ENCODE measurements around the gene FTH1.

The FTH1 gene

DNA sequence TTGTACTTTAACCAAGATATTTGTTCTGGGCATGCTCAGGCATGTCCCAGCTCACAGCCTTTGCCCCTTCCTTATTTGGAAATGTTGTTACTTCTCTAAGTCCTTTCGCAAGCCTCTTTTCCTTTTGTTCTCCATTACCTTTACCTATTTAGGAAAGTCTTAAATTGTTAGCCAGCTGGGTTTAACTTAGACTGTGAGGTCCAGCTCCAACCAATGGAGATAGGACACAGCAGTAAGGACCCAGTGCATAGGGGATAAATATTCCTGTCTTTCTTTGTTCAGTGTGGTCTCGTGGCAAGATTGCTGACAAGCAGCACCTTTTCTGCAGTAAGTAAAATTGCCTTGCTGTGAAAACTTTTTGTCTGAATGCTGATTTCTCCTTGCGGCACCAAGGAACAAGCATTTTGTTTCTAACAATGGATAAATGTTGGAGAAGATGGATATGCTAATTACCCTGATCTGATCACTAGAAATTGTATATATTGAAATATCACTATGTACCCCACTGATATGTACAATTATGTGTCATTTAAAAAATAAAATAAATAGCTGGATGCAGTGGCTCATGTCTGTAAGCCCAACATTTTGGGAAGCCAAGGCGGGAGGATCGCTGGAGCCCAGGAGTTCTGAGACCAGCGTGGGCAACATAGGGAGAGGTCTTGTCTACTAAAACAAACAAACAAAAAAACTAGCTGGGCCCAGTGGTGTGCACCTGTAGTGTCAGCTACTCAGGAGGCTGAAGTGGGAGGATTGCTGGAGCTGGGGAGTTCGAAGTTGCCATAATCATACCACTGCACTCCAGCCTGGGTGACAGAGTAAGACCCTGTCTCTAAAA is 31.9 kb upstream of the FTH1 start:
- no peaks in the 10 kb centered on the region for H3K27me3 Mint-ChIP-seq (ENCODE audit: low read depth)
- no peaks in the 10 kb centered on the region for H3K4me1 Mint-ChIP-seq (ENCODE audit: low read depth)
- no peak for DNase-seq (ENCODE audit: low spot score)
- H3K27ac Mint-ChIP-seq: no peak overlapping the region
- peaks cover 13% of the 10 kb centered on the region for H3K9me3 Mint-ChIP-seq
- H3K36me3 Mint-ChIP-seq (ENCODE audit: low read depth): peaks cover 7% of the 10 kb centered on the region
- no peak overlapping the region for H3K4me3 Mint-ChIP-seq

DNA sequence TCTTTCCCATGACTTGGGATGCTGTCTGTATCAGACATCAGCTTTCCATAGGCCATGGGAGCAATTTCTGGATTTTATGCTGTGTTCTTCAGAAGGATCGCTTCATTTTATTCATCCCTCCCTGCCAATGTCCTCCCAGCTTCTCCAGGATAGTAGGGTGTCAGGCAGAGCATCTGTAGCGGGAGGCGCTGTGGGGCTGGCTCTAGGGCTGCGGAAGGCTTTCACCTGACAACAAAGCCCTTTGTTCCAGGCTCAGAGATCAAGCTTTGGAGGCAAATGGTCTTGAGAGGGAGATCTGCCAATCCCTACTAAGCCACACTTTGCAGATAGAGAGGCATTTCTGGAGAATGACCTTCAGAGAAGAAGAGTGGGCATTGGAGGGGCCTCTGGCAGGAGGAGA is 29.5 kb upstream of the FTH1 start:
- Mint-ChIP-seq H3K9me3 (peaks cover 16% of the 10 kb centered on the region), H3K4me1 (ENCODE audit: low read depth) (no peaks in the 10 kb centered on the region), H3K27me3 (ENCODE audit: low read depth) (peaks cover 2% of the 10 kb centered on the region), H3K4me3 (no peak overlapping the region), H3K36me3 (ENCODE audit: low read depth) (peaks cover 7% of the 10 kb centered on the region), H3K27ac (no peak overlapping the region)
- no peak for DNase-seq (ENCODE audit: low spot score)

DNA sequence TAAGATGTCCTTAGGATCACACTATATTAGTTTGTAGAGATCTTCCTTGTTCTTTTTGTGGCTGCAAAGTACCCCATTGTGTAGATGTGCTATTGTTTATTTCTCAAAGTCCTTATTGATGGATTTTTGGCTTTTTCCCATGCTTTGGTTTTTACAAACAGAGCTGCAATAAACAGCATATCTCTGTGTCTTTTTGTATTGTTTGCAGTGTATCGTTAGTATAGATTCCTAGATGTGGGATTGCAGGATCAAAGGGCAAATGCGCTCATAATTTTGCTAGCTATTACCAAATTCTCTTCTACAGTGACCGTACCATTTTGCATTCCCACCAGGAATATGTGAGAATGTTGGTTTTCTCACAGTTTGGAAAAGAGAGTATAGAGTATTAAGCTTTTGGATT is 27.5 kb upstream of the FTH1 start:
- Mint-ChIP-seq H3K27ac (no peak overlapping the region), H3K4me3 (no peak overlapping the region)

DNA sequence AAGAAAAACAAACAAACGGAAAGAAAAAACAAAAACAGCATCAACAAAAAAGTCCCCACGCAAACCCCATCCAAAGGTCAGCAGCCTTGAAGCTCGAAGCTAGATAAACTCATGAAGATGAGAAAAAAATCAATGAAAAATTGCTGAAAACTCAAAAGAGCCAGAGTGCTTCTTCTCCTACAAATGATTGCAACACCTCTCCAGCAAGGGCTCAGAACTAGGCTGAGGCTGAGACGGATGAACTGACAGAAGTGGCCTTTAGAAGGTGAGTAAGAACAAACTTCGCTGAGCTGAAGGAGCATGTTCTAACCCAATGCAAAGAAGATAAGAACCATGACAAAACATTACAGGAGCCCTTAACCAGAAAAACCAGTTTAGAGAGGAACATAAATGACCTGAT is 18.4 kb upstream of the FTH1 start:
- no peak overlapping the region for H3K27ac Mint-ChIP-seq
- peaks cover 2% of the 10 kb centered on the region for H3K36me3 Mint-ChIP-seq (ENCODE audit: low read depth)
- H3K4me1 Mint-ChIP-seq (ENCODE audit: low read depth): no peaks in the 10 kb centered on the region
- peaks cover 40% of the 10 kb centered on the region for H3K9me3 Mint-ChIP-seq
- H3K4me3 Mint-ChIP-seq: no peak overlapping the region
- H3K27me3 Mint-ChIP-seq (ENCODE audit: low read depth): peaks cover 22% of the 10 kb centered on the region
- no peak for DNase-seq (ENCODE audit: low spot score)

More for the DNA sequence above, 27.5 kb upstream of the FTH1 start:
- H3K4me1 Mint-ChIP-seq (ENCODE audit: low read depth): no peaks in the 10 kb centered on the region
- peaks cover 17% of the 10 kb centered on the region for H3K9me3 Mint-ChIP-seq
- no peak for DNase-seq (ENCODE audit: low spot score)
- H3K27me3 Mint-ChIP-seq (ENCODE audit: low read depth): peaks cover 2% of the 10 kb centered on the region
- peaks cover 7% of the 10 kb centered on the region for H3K36me3 Mint-ChIP-seq (ENCODE audit: low read depth)

DNA sequence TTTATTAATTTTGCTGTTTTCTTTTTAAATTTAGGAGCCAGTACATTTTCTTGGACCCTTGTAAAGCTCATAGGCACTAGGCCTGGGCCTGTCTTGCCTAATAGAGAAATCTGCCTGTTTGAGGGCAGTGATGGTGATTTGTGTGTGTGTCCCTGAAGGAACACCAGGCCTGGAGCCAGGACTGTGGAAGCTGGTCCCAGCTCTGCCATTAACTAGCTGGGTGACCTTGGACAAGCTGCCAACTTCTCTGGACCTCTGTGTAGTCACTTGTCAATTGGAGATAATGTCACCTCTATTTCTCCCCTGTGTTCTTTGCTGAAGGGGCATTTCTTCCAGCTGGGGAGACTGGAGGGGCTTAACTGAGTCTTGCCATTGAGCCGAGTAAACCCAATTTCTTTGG is 16.0 kb upstream of the FTH1 start:
- H3K27me3 Mint-ChIP-seq (ENCODE audit: low read depth): peaks cover 13% of the 10 kb centered on the region
- DNase-seq (ENCODE audit: low spot score): no peak
- H3K4me1 Mint-ChIP-seq (ENCODE audit: low read depth): no peaks in the 10 kb centered on the region
- H3K27ac Mint-ChIP-seq: no peak overlapping the region
- peaks cover 2% of the 10 kb centered on the region for H3K36me3 Mint-ChIP-seq (ENCODE audit: low read depth)
- H3K9me3 Mint-ChIP-seq: peaks cover 29% of the 10 kb centered on the region
- H3K4me3 Mint-ChIP-seq: no peak overlapping the region

DNA sequence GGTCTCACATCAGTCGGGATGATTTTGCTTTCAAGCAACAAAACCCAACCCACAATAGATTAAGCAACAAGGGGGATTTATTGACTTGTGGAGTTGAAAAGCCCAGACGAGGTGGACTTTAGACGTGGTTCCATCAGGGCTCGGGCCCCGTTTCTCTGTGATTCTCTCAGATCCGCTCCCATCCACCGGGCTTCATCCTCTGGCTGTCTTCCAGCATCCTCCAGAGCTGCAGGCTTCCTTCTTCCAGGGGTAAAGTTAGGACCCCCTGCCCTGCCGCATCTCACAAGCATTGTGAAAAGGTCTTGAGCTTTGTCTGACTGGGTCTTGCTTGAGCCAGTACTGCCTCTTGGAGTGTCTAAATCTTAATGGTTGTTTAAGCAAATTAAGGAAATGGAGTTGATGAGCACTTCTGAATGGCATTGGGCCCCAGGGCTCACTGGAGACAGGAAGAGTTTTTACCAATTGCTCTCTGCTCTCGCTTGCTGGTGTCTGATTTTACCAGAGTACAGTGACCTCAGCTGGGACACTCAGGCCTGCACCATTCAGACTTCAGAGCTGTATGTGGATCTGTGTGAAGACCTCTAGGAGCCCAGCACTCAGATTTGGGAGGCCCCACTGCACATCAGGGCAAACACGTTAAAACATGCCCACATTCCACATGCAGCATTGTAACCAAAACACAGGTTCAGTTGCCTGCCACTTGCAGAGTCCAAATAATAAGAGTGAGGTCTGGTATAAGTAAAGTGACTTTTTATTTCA is 13.5 kb upstream of the FTH1 start:
- no peaks in the 10 kb centered on the region for H3K36me3 Mint-ChIP-seq (ENCODE audit: low read depth)
- no peak overlapping the region for H3K27ac Mint-ChIP-seq
- no peak overlapping the region for H3K4me3 Mint-ChIP-seq
- peaks cover 8% of the 10 kb centered on the region for H3K9me3 Mint-ChIP-seq
- no peak for DNase-seq (ENCODE audit: low spot score)
- no peaks in the 10 kb centered on the region for H3K4me1 Mint-ChIP-seq (ENCODE audit: low read depth)
- peaks cover 2% of the 10 kb centered on the region for H3K27me3 Mint-ChIP-seq (ENCODE audit: low read depth)

DNA sequence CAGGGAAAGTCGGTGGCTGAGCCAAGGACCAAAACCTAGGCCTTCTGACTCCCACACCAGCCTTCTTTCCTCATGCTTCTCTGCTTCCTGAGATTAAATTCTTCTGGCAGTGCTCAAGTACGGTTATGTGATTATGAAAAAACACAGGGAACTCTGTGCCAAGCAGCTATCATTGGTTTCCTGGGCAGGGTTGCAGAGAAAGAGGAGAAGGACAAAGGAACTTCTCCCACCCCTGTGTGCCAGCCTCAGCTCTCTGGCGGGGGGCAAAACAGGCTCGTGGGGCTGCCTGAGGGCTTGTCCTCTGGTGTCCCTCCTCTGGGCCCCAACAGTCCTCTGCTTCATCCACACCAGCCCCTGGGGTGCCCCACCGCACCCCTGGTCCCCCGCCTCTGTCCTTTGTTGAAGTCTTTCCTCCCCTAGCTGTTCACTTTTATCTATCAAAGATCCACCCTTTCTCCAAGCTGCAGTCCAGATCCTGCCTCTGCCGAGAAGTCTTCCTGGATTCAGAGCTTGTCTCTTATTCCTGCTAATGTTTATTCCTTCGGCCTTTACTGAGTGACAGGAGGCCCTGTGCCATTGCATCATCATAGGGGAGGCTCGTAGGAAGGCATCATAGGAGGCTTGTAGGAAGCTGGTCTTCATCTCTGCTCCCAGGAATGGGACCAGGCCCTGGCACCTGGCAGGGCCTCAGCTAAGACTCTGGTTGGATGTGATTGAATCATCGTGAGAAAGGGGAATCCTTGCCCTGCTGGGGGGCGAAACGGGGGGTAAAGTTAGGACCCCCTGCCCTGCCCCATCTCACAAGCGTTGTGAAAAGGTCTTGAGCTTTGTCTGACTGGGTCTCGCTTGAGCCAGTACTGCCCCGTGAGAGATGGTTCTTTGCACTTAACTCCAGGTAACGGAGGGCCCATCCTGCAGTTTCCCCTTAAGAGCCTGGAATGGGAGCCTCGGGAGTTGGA is 11.5 kb upstream of the FTH1 start:
- Mint-ChIP-seq H3K36me3 (ENCODE audit: low read depth) (no peaks in the 10 kb centered on the region), H3K27me3 (ENCODE audit: low read depth) (no peaks in the 10 kb centered on the region), H3K4me1 (ENCODE audit: low read depth) (no peaks in the 10 kb centered on the region), H3K4me3 (no peak overlapping the region), H3K27ac (no peak overlapping the region), H3K9me3 (no peaks in the 10 kb centered on the region)
- DNase-seq (ENCODE audit: low spot score): no peak

DNA sequence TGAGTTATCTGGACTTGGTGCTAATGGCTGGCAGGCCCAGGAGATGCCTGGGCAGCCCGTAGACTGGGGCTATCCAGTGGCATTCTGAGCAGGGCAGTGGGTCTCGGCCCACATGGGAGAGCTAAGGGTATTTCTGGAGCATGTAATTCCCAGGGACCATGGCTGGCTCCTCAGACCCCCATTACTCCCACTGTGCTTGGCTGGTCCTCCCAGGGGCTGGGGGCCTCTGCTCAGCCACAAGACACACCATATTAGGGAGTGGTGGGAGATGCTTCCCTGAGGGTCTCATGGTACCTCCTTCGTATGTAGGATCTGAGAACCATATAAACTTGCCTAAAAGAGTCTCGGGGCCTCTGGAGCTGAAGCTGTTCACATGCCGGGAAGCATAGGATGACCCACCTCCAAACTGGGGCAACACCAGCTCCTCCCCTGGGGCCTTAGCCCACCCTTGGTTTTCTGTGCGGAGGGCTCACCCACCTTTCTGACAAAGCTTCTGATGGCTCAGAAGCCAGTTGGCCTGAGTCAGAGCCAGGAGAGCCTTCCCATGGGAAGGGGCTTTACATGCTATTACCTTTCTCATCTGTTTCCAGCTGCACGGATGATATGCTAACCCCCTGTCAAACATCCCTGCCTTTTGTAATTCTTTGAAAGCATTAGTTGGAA is 9.5 kb upstream of the FTH1 start:
- Mint-ChIP-seq H3K9me3 (no peaks in the 10 kb centered on the region), H3K4me1 (ENCODE audit: low read depth) (peaks cover 10% of the 10 kb centered on the region), H3K27me3 (ENCODE audit: low read depth) (no peaks in the 10 kb centered on the region), H3K36me3 (ENCODE audit: low read depth) (no peaks in the 10 kb centered on the region), H3K27ac (no peak overlapping the region), H3K4me3 (no peak overlapping the region)
- DNase-seq (ENCODE audit: low spot score): no peak

DNA sequence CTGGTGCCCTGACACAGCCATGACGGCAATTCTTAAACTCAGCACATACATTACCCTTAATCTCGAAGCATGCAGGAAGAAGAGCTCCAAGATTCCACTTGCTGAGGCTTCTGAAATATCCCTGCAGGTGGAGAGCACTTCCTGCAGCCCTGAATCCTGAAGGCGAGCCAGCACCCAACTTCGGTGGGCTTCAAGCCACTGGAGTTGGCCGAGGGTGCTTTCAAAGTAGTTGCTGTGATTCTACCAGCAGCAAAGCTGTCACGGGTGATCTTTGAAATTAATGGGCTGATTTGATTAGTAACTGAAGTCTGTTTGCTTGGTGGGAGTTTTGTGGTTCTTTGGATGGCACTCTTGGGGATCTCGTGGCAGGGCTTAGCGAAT is 9.0 kb upstream of the FTH1 start:
- H3K27ac Mint-ChIP-seq: no peak overlapping the region
- H3K36me3 Mint-ChIP-seq (ENCODE audit: low read depth): no peaks in the 10 kb centered on the region
- peaks cover 15% of the 10 kb centered on the region for H3K4me1 Mint-ChIP-seq (ENCODE audit: low read depth)
- no peak overlapping the region for H3K4me3 Mint-ChIP-seq
- H3K27me3 Mint-ChIP-seq (ENCODE audit: low read depth): no peaks in the 10 kb centered on the region
- H3K9me3 Mint-ChIP-seq: no peaks in the 10 kb centered on the region
- no peak for DNase-seq (ENCODE audit: low spot score)

DNA sequence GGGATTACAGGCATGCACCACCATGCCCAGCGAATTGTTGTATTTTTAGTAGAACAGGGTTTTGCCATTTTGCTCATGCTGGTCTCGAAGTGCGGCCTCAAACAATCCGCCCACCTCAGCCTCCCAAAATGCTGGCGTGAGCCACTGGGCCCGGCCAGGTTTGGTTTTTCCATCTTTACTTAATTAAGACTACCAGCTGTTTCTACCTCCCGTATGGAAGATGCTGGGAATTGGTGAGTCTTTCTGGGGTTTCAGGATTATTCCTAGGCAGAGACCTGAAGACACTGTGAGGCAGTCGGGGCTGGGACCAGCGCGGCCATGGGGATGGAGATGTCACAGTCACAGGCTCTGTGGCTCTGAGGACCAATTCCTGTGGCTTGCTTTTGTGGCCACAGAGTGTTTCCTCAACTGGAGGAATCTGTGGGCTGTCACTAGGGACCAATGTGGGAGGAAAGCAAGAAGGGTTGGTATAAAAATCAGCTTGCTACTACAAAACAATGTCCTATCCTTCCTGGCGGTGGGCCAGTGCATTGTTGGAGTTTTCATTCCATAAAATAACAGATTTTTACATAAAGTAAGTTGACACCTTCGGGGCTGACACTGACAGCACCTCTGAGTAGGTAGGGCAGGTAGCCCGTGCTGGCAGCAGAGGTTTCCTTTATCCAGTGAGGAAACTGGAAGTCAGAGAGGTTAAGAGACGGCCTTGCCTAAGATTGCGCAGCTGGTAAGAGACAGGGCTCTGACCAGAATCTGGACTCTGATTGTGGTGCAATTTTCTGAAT is 8.4 kb upstream of the FTH1 start:
- H3K9me3 Mint-ChIP-seq: no peaks in the 10 kb centered on the region
- no peak overlapping the region for H3K4me3 Mint-ChIP-seq
- H3K4me1 Mint-ChIP-seq (ENCODE audit: low read depth): peaks cover 20% of the 10 kb centered on the region
- H3K27me3 Mint-ChIP-seq (ENCODE audit: low read depth): no peaks in the 10 kb centered on the region
- DNase-seq (ENCODE audit: low spot score): no peak
- H3K36me3 Mint-ChIP-seq (ENCODE audit: low read depth): no peaks in the 10 kb centered on the region
- no peak overlapping the region for H3K27ac Mint-ChIP-seq

DNA sequence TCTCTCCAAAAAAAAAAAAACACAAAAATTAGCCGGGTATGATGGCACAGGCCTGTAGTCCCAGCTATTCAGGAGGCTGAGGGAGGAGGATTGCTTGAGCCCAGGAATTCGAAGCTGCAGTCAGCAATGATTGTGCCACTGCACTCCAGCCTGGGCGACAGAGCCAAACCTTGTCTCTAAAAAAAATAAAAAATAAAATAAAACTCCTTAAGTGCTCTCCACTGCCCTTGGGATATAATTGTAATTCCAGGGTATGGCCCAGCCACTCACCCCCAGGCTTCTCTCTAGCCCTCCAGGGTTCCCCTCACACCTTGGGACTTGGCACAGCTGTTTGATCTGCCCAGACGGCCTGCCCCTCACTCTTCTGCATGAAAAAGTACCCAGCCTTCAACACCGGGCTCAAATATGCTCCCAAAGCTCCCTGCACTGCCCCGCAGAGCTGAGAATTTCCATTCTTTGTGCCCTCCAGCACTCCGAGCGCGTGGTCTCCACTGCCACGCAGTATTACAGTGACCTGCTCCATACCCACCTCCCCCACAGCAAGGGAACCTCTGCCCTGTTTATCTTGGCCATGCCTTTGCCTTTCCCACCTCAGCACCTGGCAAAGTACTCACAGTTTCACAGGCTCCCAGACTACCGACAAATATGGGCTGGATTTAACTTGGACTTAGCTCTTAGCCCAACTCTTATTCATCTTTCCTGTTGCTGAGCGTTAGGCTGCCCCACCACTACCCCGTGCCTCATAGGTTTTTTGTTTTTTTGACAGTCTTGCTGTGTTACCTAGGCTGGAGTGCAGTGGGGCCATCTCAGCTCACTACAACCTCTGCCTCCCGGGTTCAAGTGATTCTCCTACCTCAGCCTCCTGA is 7.6 kb upstream of the FTH1 start:
- H3K4me1 Mint-ChIP-seq (ENCODE audit: low read depth): peaks cover 22% of the 10 kb centered on the region
- no peaks in the 10 kb centered on the region for H3K36me3 Mint-ChIP-seq (ENCODE audit: low read depth)
- H3K9me3 Mint-ChIP-seq: no peaks in the 10 kb centered on the region
- H3K27me3 Mint-ChIP-seq (ENCODE audit: low read depth): no peaks in the 10 kb centered on the region
- H3K4me3 Mint-ChIP-seq: no peak overlapping the region
- peak overlapping the region; percentile 28 for H3K27ac Mint-ChIP-seq
- DNase-seq (ENCODE audit: low spot score): no peak

DNA sequence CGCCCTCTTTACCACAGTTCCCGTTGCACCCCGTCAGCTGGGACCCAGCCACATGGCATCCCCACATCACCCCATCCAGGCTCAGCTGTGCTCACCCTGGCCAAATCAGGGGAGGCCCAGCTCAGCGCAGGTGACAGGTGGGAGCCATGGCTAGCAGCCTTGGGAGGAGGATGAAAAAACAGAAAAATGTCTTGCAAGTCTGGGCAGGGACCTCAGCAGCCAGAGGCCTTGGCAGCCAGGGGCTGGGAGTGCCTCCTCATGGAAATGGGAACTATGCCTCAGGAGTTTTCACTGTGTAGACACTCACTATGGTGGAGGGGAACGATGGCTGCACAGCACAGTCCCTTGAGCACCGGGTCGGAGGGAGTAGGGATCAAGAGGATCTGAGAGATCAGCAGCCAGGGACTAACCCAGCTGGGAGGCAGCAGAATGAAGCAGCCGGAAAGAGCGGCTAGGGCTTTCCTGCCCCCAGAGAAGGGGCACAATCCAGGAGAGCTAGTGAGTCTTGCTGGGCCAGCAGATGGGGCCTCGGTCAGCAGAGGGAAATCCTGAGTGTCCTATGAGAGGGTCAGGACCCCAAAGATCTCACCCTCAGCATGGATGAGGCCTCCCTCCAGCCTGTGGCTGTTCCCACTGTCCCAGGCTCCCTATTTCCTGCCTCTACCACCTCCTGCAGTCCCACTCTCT is 6.2 kb upstream of the FTH1 start:
- Mint-ChIP-seq H3K27me3 (ENCODE audit: low read depth) (no peaks in the 10 kb centered on the region), H3K27ac (peak overlapping the region; percentile 29), H3K4me1 (ENCODE audit: low read depth) (peaks cover 34% of the 10 kb centered on the region), H3K36me3 (ENCODE audit: low read depth) (no peaks in the 10 kb centered on the region), H3K4me3 (no peak overlapping the region), H3K9me3 (no peaks in the 10 kb centered on the region)
- no peak for DNase-seq (ENCODE audit: low spot score)

Measured in T-helper 2 cell treated with Interferon-gamma antibody and Interleukin-4, amounts not matched to agents 5 μg/mL and 100 μg/mL, for 36 hours (primary cell).